GM23248 (cell line): ENCODE data around the gene RAPSN.

Source experiments
- EZH2 ChIP-seq: fragments of 200-600 bp; sonication (generic); IDR thresholded peaks from 2 replicates; pipeline ENCODE4 v1.6.1; 2018; ENCODE audit warnings: antibody characterized with exemption, mild to moderate bottlenecking; ENCODE audit not compliant: insufficient read depth, poor library complexity, severe bottlenecking
- EZH2phosphoT487 ChIP-seq: fragments of 200-600 bp; sonication (generic); IDR thresholded peaks from 2 replicates; pipeline ENCODE4 v1.6.1; 2018; ENCODE audit warnings: antibody characterized with exemption, moderate library complexity, mild to moderate bottlenecking, low read depth; ENCODE audit not compliant: insufficient read depth

DNA sequence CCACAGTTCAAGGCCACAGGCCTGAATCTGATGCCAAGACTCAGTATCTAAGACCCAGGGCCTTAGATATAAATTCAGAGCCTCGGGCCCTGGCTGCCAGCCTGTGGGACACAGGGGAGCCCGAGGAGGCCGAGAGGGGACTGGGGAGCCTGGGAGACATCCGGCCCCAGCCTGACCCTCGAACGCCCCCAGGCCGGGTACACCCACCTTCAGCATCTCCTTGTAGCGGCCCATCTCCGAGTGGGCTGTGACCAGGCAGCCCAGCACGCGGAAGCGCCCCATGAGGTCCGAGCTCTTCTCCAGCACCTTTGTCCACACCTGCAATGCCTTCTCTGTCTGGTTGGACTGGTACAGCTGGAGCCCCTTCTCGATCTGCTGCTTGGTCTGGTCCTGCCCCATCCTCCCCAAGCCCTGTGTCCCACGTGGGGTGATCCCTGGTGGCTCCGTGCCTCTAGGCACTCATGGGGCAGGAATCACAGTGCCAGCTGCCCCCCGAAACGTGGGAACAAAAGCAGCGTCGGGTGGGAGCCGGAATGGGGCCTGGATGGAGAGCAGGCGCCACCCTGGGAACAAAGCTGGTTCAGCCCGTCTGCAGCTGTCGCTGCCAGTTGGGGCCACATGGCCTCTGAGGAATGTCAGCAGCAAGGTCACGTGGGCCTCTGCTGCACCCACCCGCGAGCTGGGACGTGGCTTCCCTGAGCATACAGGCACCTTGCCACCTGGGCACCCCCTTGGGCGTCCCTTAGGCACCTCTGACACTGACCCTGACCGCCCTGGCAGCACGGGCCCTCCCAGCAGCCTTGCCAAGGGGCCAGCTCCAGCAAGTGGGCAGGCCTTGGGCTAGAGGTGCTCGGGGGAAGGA, at the start of gene RAPSN:
- TF ChIP-seq EZH2 (no peak), EZH2phosphoT487 (no peak)
